ENCODE measurements around the gene TGFBR1. TPM values are rescaled to one million over a fixed set of nuclear protein-coding genes. Genes with fewer than 3 reads are reported as not detected.
A peak's percentile ranks its signal among the peaks of the same experiment; 100 is the strongest.

TGFBR1 gene
- total RNA-seq, 5 donors from 2014 or later (not counting 1 experiment from before 2014, with no cell fraction given): 22.3 to 36.9 (median 31.7) TPM

DNA sequence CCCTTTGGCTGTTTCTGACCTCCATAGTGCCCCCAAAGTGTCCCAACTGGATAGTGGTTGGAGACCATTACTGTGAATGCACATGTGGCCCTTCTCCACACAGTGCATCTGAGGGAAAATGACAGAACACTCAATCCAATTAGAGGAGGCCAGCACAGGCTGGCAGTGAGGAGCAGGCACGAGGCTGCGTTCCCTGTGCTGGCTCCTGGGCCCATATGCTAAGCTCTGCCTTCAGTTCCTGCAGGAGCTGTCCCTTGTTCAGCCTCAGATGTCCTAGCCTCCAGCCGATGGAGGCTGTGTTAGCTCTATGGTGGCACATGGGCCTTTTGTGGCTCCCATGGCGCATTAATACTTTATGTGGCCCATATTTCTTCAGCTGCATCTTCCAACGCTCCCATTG lies 81.0 kb downstream of the TGFBR1 start:
- no peak overlapping the region for H3K4me3 Mint-ChIP-seq
- no peak overlapping the region for H3K4me3 ChIP-seq (ENCODE audit: control insufficient read depth in 1 of 2, extremely low read depth in 1 of 2, low read length in 1 of 2)
- no peak overlapping the region for H3K27ac ChIP-seq (ENCODE audit: low read length)
- peaks cover 0 to 7% of the 10 kb centered on the region in 2 experiments for H3K27me3 ChIP-seq (replicated peaks in 1 of 2; ENCODE audit: control insufficient read depth in 2 of 2, extremely low read depth in 1 of 2, insufficient read depth in 2 of 2, low read length in 1 of 2)
- H3K27me3 Mint-ChIP-seq: peaks cover 6 to 7% of the 10 kb centered on the region in 2 donors
- H3K9me3 Mint-ChIP-seq: no peaks in the 10 kb centered on the region
- POLR2A ChIA-PET: no interaction called here
- no peak overlapping the region for H3K27ac Mint-ChIP-seq
- H3K4me1 Mint-ChIP-seq: peaks cover 14 to 28% (median 19%) of the 10 kb centered on the region in 3 donors
- H3K36me3 Mint-ChIP-seq: no peaks in the 10 kb centered on the region
- CTCF ChIA-PET: interaction anchor here (0.6 to 0.7 kb wide), 4 partner anchors 13 to 1135 kb away, joined by 3 to 7 read pairs (median 4); no protein-coding TSS in a partner anchor
- peaks cover 0 to 14% of the 10 kb centered on the region in 2 experiments for H3K4me1 ChIP-seq (ENCODE audit: control insufficient read depth in 1 of 2, extremely low read depth in 1 of 2, insufficient read depth in 2 of 2, low read length in 2 of 2)
- no peak for ATAC-seq (replicated peaks in 1 of 4)
- H3K9me3 ChIP-seq: no peaks in the 10 kb centered on the region
- WGBS (ENCODE audit: insufficient coverage): 86% methylated on average over 3 of the region's 5 CpGs
- no peaks in the 10 kb centered on the region for H3K36me3 ChIP-seq (ENCODE audit: control insufficient read depth in 2 of 2, extremely low read depth in 1 of 2, insufficient read depth in 1 of 2, low read length in 1 of 2)
- no peak for DNase-seq

DNA sequence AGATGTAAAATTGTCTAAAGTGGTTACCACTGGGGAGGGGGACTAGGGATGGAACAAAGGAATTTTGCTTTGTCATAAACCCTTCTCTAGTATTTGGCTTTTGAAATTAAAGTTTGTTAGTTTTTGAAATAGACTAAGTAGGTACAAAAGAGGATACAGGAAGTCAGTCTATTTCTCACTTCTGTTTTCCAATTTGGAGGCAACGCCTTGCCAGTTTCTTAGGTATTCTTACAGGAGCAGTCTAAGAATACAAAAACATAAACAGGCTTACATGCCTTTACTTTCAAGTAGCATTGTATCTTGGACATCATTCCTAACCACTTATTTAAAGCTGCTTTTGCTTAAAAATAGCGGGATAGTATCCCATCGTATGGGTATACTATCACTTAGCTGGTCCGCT lies 82.4 kb downstream of the TGFBR1 start:
- POLR2A ChIA-PET: no interaction called here

DNA sequence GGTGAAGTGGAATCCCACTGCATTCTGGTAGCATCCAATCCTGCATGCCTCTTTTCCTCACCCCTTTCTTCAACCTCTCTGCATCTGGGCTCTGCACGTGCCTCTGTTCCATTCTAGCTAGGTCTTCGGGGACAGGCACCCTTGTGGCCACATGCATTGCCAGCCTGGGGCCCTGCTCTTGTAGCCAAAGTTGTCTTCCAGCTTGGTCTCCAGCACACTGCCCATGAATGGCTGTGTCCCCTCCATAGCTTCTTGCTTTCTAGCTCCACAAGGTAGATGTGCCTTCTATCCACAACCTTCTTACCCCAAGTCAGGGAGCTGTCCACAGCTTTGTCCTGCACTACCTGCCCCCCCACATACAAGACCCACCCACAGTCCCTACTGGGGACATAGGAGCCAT lies 84.3 kb downstream of the TGFBR1 start:
- Mint-ChIP-seq H3K36me3 (no peaks in the 10 kb centered on the region), H3K4me1 (peaks cover 8 to 17% (median 16%) of the 10 kb centered on the region in 3 donors), H3K9me3 (no peaks in the 10 kb centered on the region), H3K27ac (no peak overlapping the region), H3K27me3 (peaks cover 7 to 10% of the 10 kb centered on the region in 2 donors), H3K4me3 (no peak overlapping the region)
- Histone ChIP-seq H3K9me3 (no peaks in the 10 kb centered on the region), H3K4me1 (ENCODE audit: control insufficient read depth in 1 of 2, extremely low read depth in 1 of 2, insufficient read depth in 2 of 2, low read length in 2 of 2) (peaks cover 0 to 10% of the 10 kb centered on the region in 2 experiments), H3K4me3 (ENCODE audit: control insufficient read depth in 1 of 2, extremely low read depth in 1 of 2, low read length in 1 of 2) (no peak overlapping the region), H3K27me3 (replicated peaks in 1 of 2; ENCODE audit: control insufficient read depth in 2 of 2, extremely low read depth in 1 of 2, insufficient read depth in 2 of 2, low read length in 1 of 2) (peaks cover 0 to 7% of the 10 kb centered on the region in 2 experiments), H3K36me3 (ENCODE audit: control insufficient read depth in 2 of 2, extremely low read depth in 1 of 2, insufficient read depth in 1 of 2, low read length in 1 of 2) (no peaks in the 10 kb centered on the region), H3K27ac (ENCODE audit: low read length) (no peak overlapping the region)
- DNase-seq (no peak), ATAC-seq (replicated peaks in 1 of 4) (no peak)
- ChIA-PET POLR2A (interaction anchor here in 1 of 2 donors (0.5 kb wide), 1 partner anchor 86 kb away, joined by 3 read pairs; no protein-coding TSS in a partner anchor), CTCF (interaction anchor here (0.7 to 1.1 kb wide), 2 partner anchors 25 to 28 kb away, joined by 3 to 4 read pairs; no protein-coding TSS in a partner anchor)
- WGBS (ENCODE audit: insufficient coverage): 79% methylated on average over 2 of the region's 2 CpGs

More for the DNA sequence above, 82.4 kb downstream of the TGFBR1 start:
- DNase-seq (no peak), ATAC-seq (replicated peaks in 1 of 4) (no peak)
- Mint-ChIP-seq H3K27ac (no peak overlapping the region), H3K4me3 (no peak overlapping the region), H3K9me3 (no peaks in the 10 kb centered on the region), H3K36me3 (no peaks in the 10 kb centered on the region), H3K4me1 (peaks cover 7 to 17% (median 10%) of the 10 kb centered on the region in 3 donors), H3K27me3 (peaks cover 7 to 8% of the 10 kb centered on the region in 2 donors)
- no CpG with 5 or more reads among the region's 4 CpGs for WGBS (ENCODE audit: insufficient coverage)
- Histone ChIP-seq H3K4me1 (ENCODE audit: control insufficient read depth in 1 of 2, extremely low read depth in 1 of 2, insufficient read depth in 2 of 2, low read length in 2 of 2) (peaks cover 0 to 14% of the 10 kb centered on the region in 2 experiments), H3K27ac (ENCODE audit: low read length) (no peak overlapping the region), H3K9me3 (no peaks in the 10 kb centered on the region), H3K27me3 (replicated peaks in 1 of 2; ENCODE audit: control insufficient read depth in 2 of 2, extremely low read depth in 1 of 2, insufficient read depth in 2 of 2, low read length in 1 of 2) (peaks cover 0 to 7% of the 10 kb centered on the region in 2 experiments), H3K4me3 (ENCODE audit: control insufficient read depth in 1 of 2, extremely low read depth in 1 of 2, low read length in 1 of 2) (no peak overlapping the region), H3K36me3 (ENCODE audit: control insufficient read depth in 2 of 2, extremely low read depth in 1 of 2, insufficient read depth in 1 of 2, low read length in 1 of 2) (no peaks in the 10 kb centered on the region)
- CTCF ChIA-PET: interaction anchor here in 1 of 2 donors (1.0 kb wide), 1 partner anchor 23 kb away, joined by 3 read pairs; no protein-coding TSS in a partner anchor

DNA sequence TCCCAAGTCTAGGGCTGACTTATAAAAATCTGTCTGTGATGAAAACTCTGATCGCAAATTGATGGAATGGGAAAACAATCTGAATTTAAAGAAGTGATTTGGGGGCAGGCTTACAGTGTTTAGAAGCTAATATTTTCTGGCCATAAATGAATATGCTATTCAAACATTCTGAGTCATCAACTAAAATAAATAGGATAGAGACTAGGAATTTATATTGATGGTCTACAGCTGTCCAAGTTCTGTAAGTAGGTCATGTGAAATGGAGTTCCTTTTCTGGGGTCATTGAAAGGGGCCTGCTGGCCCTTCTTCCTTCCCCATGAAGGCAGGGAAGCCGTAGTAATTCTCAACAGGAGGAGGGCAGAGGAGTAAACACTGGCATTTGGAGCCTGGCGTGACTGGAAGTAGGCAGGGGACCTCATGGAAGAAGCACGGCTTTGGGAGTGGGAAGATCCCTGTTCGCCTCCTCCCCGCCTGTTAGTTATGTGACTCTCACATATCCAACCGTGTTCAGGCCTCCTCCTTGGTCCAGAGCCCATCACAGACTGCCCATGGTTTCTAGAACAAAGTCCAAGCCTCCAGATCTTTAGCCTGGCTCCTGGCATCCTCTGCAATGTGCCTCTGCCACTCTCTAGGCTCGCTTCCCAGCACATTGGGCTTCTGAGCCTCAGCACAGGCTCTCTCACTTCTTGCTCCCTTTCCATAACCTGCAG lies 85.1 kb downstream of the TGFBR1 start:
- POLR2A ChIA-PET: interaction anchor here in 1 of 2 donors (0.5 kb wide), 1 partner anchor 87 kb away, joined by 3 read pairs; no protein-coding TSS in a partner anchor

DNA sequence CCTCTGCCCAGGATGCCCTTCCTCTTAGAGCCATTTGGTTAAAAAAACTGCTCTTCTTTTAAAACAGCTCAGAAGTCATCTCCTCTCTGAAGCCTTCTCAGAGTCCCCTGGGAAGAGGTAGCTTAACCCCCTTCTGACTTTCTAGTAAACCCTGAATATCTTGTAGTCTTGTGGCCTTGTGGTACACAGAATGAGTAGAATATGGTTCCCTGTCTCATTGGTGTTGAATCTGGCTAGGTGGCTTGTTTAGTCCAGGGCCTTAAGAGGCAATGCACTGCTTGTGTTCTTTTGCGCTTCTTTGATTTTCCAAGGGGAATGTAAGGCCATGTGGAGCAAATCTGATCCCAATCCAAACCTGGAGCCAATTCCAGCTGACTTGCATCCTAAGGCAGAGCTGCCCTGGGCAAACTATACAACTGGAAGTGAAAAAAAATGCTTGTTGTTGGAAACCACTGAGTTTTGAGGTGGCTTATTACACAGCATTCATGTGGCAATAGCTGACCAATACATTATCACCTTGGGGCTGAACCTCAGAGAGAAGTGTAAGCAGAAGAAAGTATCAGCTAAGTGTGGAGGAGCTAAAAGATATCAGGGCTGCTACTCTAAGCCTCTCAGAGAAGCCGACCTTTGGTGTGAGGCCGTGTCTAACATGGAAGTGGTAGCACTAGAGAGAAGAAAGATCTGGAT lies 85.8 kb downstream of the TGFBR1 start:
- Mint-ChIP-seq H3K4me3 (no peak overlapping the region), H3K9me3 (no peaks in the 10 kb centered on the region), H3K36me3 (no peaks in the 10 kb centered on the region), H3K27ac (no peak overlapping the region), H3K4me1 (peaks cover 5 to 12% (median 6%) of the 10 kb centered on the region in 3 donors), H3K27me3 (peaks cover 7 to 10% of the 10 kb centered on the region in 2 donors)
- Histone ChIP-seq H3K36me3 (ENCODE audit: control insufficient read depth in 2 of 2, extremely low read depth in 1 of 2, insufficient read depth in 1 of 2, low read length in 1 of 2) (no peaks in the 10 kb centered on the region), H3K27ac (ENCODE audit: low read length) (no peak overlapping the region), H3K9me3 (no peaks in the 10 kb centered on the region), H3K4me3 (ENCODE audit: control insufficient read depth in 1 of 2, extremely low read depth in 1 of 2, low read length in 1 of 2) (no peak overlapping the region), H3K27me3 (replicated peaks in 1 of 2; ENCODE audit: control insufficient read depth in 2 of 2, extremely low read depth in 1 of 2, insufficient read depth in 2 of 2, low read length in 1 of 2) (peaks cover 0 to 7% of the 10 kb centered on the region in 2 experiments), H3K4me1 (ENCODE audit: control insufficient read depth in 1 of 2, extremely low read depth in 1 of 2, insufficient read depth in 2 of 2, low read length in 2 of 2) (no peaks in the 10 kb centered on the region)
- 71% methylated on average over 1 of the region's 3 CpGs for WGBS (ENCODE audit: insufficient coverage)
- POLR2A ChIA-PET: no interaction called here
- CTCF ChIA-PET: interaction anchor here in 1 of 2 donors (0.6 to 1.1 kb wide), 2 partner anchors 8 to 820 kb away, joined by 3 to 4 read pairs; no protein-coding TSS in a partner anchor
- ATAC-seq (replicated peaks in 1 of 4): no peak
- DNase-seq: no peak

More for the DNA sequence above, 85.1 kb downstream of the TGFBR1 start:
- CTCF ChIA-PET: interaction anchor here in 1 of 2 donors (0.7 kb wide), 1 partner anchor 26 kb away, joined by 3 read pairs; no protein-coding TSS in a partner anchor
- Mint-ChIP-seq H3K4me1 (peaks cover 5 to 12% (median 9%) of the 10 kb centered on the region in 3 donors), H3K36me3 (no peaks in the 10 kb centered on the region), H3K27ac (no peak overlapping the region), H3K9me3 (no peaks in the 10 kb centered on the region), H3K4me3 (no peak overlapping the region), H3K27me3 (peaks cover 7 to 10% of the 10 kb centered on the region in 2 donors)
- WGBS (ENCODE audit: insufficient coverage): 81% methylated on average over 6 of the region's 8 CpGs
- H3K4me3 ChIP-seq (ENCODE audit: control insufficient read depth in 1 of 2, extremely low read depth in 1 of 2, low read length in 1 of 2): no peak overlapping the region
- DNase-seq (no peak), ATAC-seq (replicated peaks in 1 of 4) (no peak)
- no peaks in the 10 kb centered on the region for H3K9me3 ChIP-seq
- no peaks in the 10 kb centered on the region for H3K36me3 ChIP-seq (ENCODE audit: control insufficient read depth in 2 of 2, extremely low read depth in 1 of 2, insufficient read depth in 1 of 2, low read length in 1 of 2)
- peaks cover 0 to 2% of the 10 kb centered on the region in 2 experiments for H3K4me1 ChIP-seq (ENCODE audit: control insufficient read depth in 1 of 2, extremely low read depth in 1 of 2, insufficient read depth in 2 of 2, low read length in 2 of 2)
- H3K27me3 ChIP-seq (replicated peaks in 1 of 2; ENCODE audit: control insufficient read depth in 2 of 2, extremely low read depth in 1 of 2, insufficient read depth in 2 of 2, low read length in 1 of 2): peaks cover 0 to 7% of the 10 kb centered on the region in 2 experiments
- H3K27ac ChIP-seq (ENCODE audit: low read length): no peak overlapping the region

DNA sequence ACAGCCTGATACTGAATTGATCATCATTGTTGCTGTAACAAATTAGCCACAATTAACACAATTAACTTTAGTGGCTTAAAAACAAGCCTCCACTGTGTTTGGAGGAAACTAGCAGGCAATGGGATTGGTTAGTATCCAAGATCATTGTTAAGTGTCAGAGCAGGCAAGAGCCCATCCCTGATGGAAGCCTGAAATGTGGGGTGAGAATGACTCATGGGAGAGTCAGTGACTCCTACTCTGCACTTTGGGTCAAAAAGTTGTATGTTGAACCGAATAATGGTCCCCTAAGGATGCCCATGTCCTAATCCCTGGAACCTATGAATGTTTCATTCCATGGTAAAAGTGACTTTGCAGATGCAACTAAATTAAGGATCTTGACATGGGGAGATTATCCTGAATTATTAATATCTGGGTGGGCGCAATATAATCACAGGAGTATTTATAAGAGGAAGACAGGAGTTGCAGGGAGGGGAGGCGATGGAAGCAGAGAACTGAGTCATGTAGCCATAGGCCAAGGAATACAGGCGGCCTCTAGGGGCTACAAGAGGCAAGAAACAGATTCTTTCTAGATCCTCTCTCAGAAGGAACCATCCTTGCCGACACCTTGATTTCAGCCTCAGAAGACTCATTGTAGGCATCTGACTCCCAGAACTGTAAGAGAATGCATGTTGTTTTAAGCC lies 88.0 kb downstream of the TGFBR1 start:
- WGBS (ENCODE audit: insufficient coverage): no CpG with 5 or more reads among the region's 5 CpGs
- Histone ChIP-seq H3K27me3 (replicated peaks in 1 of 2; ENCODE audit: control insufficient read depth in 2 of 2, extremely low read depth in 1 of 2, insufficient read depth in 2 of 2, low read length in 1 of 2) (peaks cover 0 to 7% of the 10 kb centered on the region in 2 experiments), H3K9me3 (no peaks in the 10 kb centered on the region), H3K36me3 (ENCODE audit: control insufficient read depth in 2 of 2, extremely low read depth in 1 of 2, insufficient read depth in 1 of 2, low read length in 1 of 2) (no peaks in the 10 kb centered on the region), H3K4me3 (ENCODE audit: control insufficient read depth in 1 of 2, extremely low read depth in 1 of 2, low read length in 1 of 2) (no peak overlapping the region), H3K4me1 (ENCODE audit: control insufficient read depth in 1 of 2, extremely low read depth in 1 of 2, insufficient read depth in 2 of 2, low read length in 2 of 2) (no peaks in the 10 kb centered on the region), H3K27ac (ENCODE audit: low read length) (no peak overlapping the region)
- no peaks in the 10 kb centered on the region for H3K36me3 Mint-ChIP-seq
- no peak overlapping the region for H3K27ac Mint-ChIP-seq
- H3K4me1 Mint-ChIP-seq: peaks cover 0 to 12% (median 6%) of the 10 kb centered on the region in 3 donors
- peaks cover 7 to 11% of the 10 kb centered on the region in 2 donors for H3K27me3 Mint-ChIP-seq
- CTCF ChIA-PET: no interaction called here
- POLR2A ChIA-PET: no interaction called here
- no peaks in the 10 kb centered on the region for H3K9me3 Mint-ChIP-seq
- ATAC-seq (replicated peaks in 1 of 4): peak in 1 of 4 experiments; percentile 32
- DNase-seq: no peak
- H3K4me3 Mint-ChIP-seq: no peak overlapping the region
